T47D (cell line): ENCODE data around the gene ITPK1.

Source experiments
- DNase-seq, 2 experiments: peaks; one replicate each; pipeline versions ENCODE4 v3.0.0 to v3.0.0-alpha.2; 2011 to 2012; ENCODE audit warnings: low read depth in 1 of 2, low spot score in 1 of 2
- JUND ChIP-seq: IDR thresholded peaks from 2 replicates; pipeline ENCODE4 v1.6.1; 2012; ENCODE audit warnings: low read depth
- in situ Hi-C: cut with HindIII; loops from 2 replicates; pipeline ENCODE4 v1.10.0; 2016; ENCODE audit warnings: low sequenced_read_pairs, low pct_unique_long_range_greater_than_20kb

ITPK1 gene

GRCh38 chr14:92917041-92917940, 198.4 kb downstream of the ITPK1 start:
- in situ Hi-C loops = no loop called here
- TF ChIP-seq JUND = no peak
- DNase-seq = no peak

- DNase-seq = no peak
- no peak for TF ChIP-seq JUND
- in situ Hi-C loops = no loop called here
Observed at GRCh38 chr14:92916201-92916600, 199.5 kb downstream of the ITPK1 start.

- in situ Hi-C loops = no loop called here
- peak; percentile 74 to 81 for DNase-seq
- no peak for TF ChIP-seq JUND
Observed at GRCh38 chr14:92914087-92914656, 201.6 kb downstream of the ITPK1 start.

GRCh38 chr14:92907316-92907911, 208.3 kb downstream of the ITPK1 start:
- DNase-seq = no peak
- TF ChIP-seq JUND = no peak
- in situ Hi-C loops = no loop called here

- no peak for TF ChIP-seq JUND
- in situ Hi-C loops = no loop called here
- no peak for DNase-seq
Observed at GRCh38 chr14:92906823-92907222, 208.9 kb downstream of the ITPK1 start.

GRCh38 chr14:92906420-92906819, 209.3 kb downstream of the ITPK1 start:
- in situ Hi-C loops = no loop called here
- DNase-seq = no peak
- TF ChIP-seq JUND = no peak

DNA sequence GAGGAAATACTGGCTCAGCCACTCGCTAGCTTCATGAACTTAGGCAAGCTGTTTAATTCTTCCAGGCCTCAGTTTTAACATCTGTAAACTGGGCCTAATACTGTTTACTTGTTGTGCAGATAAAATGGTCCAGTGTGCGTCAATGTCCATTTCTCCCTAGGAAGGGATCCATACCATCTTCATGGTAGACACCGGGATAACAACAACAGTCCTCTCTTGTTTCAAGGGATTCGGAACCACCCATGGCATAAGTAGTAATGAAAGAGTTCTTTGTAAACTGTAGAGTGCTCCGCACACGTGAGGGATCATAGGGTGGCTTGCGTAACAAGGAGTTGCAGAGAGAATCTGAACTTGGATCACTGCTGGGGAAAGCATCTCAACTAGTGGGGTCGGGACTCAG, 210.1 kb downstream of the ITPK1 start:
- no peak for TF ChIP-seq JUND
- in situ Hi-C loops = no loop called here
- no peak for DNase-seq

DNA sequence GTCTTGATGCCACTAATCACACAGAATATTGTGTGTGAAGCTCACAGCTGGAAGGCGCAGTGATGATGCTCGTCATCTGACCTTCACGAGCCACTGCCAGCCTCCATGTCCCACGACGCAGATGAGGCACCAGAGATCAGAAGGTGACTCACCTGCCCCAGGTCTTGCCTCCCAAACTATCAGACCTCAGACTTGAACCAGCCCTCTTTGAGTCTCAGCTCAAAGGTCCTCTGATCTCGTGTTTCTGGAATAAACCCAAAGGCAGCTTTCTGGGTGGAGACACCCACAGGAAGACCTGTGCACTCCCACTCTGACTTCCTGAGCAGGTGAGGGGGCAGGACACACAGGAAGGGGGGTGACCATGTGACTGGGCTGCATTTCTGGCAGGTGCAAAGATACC, 212.4 kb downstream of the ITPK1 start:
- DNase-seq = no peak
- in situ Hi-C loops = no loop called here
- TF ChIP-seq JUND = no peak

- peak in 1 of 2 experiments; percentile 36 for DNase-seq
- in situ Hi-C loops = no loop called here
- TF ChIP-seq JUND = no peak
Observed at GRCh38 chr14:92902726-92903125, 213.0 kb downstream of the ITPK1 start.

DNA sequence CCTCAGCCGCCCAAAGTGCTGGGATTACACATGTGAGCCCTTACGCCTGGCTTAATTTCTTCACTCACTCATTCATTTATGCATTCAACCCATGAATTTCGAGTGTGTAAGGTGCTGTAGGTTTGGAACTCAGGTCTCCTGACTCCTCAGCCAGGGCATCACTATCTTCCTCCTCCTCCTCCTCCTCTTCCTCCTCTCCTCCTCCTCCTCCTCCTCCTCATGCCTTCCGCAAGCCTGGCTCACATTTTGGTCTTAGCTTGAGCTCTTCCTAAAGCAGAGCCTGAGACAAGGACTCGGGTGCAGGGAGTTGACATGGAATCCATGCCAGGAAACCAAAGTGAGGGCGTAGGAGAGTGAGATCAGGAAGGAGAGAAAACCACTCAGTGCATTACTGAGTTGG, 213.5 kb downstream of the ITPK1 start:
- in situ Hi-C loops = no loop called here
- DNase-seq = no peak
- no peak for TF ChIP-seq JUND

DNA sequence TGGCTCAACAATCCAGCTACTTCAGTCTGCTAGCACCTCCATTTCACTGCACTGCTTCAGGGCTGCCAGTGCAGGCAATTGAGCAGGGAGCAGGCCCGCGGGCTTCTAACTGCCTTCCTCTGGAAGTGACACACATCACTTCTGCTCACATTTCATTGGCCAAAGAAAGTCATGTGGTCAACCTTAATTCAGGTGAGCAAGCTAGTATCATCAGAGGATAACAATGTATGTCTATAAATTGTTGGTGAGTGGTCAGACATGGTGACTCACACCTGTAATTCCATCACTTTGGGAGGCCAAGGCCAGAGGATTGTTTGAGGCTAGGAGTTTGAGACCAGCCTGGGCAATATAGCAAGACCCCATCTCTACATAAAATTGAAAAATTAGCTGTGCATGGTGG, 215.1 kb downstream of the ITPK1 start:
- TF ChIP-seq JUND = no peak
- DNase-seq = no peak
- in situ Hi-C loops = no loop called here

DNA sequence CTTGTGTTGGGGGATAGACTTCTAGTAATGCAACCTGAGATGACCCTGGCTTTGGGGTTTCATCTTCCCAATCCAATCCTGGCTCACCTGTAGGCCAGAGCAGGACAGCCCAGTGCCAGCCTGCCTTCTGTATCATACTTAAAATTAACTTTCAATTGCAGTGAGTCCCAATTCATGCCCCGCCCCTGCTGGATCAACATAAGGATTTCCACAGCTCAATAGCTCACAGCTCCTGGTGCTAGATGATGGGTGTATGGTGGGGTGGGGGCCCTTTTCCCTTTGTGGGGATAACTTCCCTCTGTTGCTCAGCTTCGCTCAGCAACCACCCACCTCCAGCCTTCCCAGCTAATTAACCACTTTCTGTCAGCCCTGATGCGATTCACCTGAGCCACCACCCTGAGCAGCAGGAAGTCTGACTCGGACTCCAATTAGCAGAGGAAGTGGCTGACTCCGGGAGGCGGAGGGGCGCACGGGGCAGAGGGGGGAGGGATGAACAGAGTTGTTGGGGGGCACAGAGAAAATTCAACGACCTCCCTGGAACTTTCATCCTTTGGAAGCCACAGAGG, 217.1 kb downstream of the ITPK1 start:
- in situ Hi-C loops = no loop called here
- no peak for DNase-seq
- TF ChIP-seq JUND = no peak
